Measurements from ENCODE around the gene COMT.

DNA sequence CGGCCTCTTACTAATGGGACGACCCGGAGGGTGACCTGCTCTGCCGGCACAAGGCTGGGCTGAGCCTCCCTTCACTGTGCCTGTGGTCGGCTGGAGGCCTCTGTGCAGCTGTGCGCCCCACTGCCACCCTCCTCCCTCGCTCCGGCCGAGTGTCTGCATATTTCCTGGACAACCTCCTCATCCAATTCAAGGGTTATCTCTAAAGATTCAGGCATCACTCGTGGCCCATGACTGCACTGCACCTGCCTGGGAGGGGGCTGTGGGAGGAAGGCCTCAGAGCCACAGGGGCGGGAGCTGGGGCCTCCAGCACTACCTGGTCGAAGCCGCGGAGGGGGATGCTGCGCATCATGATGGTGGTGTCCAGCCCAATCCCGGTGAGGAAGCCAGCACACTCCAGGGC is 43.8 kb upstream of the COMT start:
- TF ChIP-seq CTCF (conservative IDR thresholded peaks at IDR 0.05; ENCODE audit: low read length) (no peak), EZH2phosphoT487 (IDR thresholded peaks at IDR 0.05; ENCODE audit: borderline replicate concordance) (no peak)

Measured in Loucy (cell line).